PFSK-1 (cell line): ENCODE data around the gene YAF2.
A peak's percentile ranks its signal among the peaks of the same experiment; 100 is the strongest.

Experiments used
- POLR2AphosphoS5 ChIP-seq: IDR thresholded peaks from 2 replicates; pipeline ENCODE4 v1.6.1; 2012; ENCODE audit warnings: low read depth, mild to moderate bottlenecking, control low read depth, low read length, moderate library complexity
- SIN3A ChIP-seq: IDR thresholded peaks from 2 replicates; pipeline ENCODE4 v1.6.1; 2012; ENCODE audit warnings: mild to moderate bottlenecking, low read length, moderate library complexity, borderline replicate concordance; ENCODE audit not compliant: insufficient read depth
- TAF1 ChIP-seq: IDR thresholded peaks from 2 replicates; pipeline ENCODE4 v1.6.1; 2012; ENCODE audit warnings: low read length, control low read depth, borderline replicate concordance; ENCODE audit not compliant: insufficient read depth
- TF ChIP-seq, protein P1 (sequence below), 2 experiments: IDR thresholded peaks; 2 replicates each; pipeline versions ENCODE4 v1.6.1 to v1.8.0; 2011 to 2012; ENCODE audit warnings: low read depth in 2 of 2, low read length in 2 of 2, control low read depth in 1 of 2, inconsistent platforms in 1 of 2, mild to moderate bottlenecking in 1 of 2, moderate library complexity in 1 of 2; ENCODE audit not compliant: insufficient read depth in 1 of 2

DNA sequence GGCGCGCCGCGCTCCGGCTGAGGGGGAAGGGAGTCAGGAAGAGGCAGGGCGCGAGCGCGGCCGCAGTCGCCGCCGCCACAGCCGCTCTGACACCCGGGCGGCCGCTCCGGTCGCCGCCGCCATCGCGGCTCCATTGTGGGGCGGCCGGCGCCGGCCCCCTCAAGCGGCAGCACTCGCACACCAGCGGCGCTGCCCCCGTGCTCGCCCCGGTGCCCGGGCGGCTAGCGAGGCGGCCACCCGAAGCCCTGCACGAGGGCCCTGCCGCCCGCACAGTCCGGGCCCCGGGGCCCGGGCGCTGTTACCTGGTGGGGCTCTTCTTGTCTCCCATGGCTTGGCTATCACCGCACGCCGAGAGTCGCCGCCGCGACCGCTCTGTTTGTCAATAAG, 202 bp downstream of the YAF2 start:
- TF ChIP-seq TAF1 (no peak), SIN3A (peak; percentile 21; the same call in 1 of the 2 replicates), POLR2AphosphoS5 (peak; percentile 23; the same call in 1 of the 2 replicates)
- TF ChIP-seq, protein P1, sequence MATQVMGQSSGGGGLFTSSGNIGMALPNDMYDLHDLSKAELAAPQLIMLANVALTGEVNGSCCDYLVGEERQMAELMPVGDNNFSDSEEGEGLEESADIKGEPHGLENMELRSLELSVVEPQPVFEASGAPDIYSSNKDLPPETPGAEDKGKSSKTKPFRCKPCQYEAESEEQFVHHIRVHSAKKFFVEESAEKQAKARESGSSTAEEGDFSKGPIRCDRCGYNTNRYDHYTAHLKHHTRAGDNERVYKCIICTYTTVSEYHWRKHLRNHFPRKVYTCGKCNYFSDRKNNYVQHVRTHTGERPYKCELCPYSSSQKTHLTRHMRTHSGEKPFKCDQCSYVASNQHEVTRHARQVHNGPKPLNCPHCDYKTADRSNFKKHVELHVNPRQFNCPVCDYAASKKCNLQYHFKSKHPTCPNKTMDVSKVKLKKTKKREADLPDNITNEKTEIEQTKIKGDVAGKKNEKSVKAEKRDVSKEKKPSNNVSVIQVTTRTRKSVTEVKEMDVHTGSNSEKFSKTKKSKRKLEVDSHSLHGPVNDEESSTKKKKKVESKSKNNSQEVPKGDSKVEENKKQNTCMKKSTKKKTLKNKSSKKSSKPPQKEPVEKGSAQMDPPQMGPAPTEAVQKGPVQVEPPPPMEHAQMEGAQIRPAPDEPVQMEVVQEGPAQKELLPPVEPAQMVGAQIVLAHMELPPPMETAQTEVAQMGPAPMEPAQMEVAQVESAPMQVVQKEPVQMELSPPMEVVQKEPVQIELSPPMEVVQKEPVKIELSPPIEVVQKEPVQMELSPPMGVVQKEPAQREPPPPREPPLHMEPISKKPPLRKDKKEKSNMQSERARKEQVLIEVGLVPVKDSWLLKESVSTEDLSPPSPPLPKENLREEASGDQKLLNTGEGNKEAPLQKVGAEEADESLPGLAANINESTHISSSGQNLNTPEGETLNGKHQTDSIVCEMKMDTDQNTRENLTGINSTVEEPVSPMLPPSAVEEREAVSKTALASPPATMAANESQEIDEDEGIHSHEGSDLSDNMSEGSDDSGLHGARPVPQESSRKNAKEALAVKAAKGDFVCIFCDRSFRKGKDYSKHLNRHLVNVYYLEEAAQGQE (IDR thresholded peaks at IDR 0.05; ENCODE audit: insufficient read depth in 1 of 2, low read depth in 2 of 2, low read length in 2 of 2) = no peak
